ENCODE results near the gene COPS7A. TPM values are rescaled to one million over a fixed set of nuclear protein-coding genes. Genes with fewer than 3 reads are reported as not detected.
A peak's percentile ranks its signal among the peaks of the same experiment; 100 is the strongest.

Gene COPS7A
- total RNA-seq, 1 donor from 2014 or later, result 24.5 TPM

- peaks cover 56% of the 10 kb centered on the region for H3K4me1 Mint-ChIP-seq
Measured at GRCh38 chr12:6775185-6776174, 51.6 kb downstream of the COPS7A start.

DNA sequence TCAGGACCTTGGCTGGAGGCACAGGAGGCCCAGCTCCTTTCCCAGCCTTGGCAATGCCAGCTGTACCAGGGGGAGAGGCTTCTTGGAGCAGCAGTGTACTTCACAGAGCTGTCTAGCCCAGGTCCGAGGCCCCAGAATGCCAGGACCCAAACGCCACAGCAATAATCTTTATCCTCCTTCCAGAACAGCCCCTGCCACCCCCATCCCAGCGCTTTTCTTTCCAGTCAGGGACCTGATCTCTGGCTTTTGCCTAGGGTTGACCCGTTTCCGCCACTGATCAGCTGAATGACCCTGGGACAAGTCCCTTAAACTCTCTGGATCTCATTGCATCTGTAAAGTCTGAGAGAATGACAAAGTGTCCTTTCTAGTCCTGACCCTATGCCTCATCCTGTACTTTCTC is 53.5 kb downstream of the COPS7A start:
- Mint-ChIP-seq H3K27ac (no peak overlapping the region), H3K4me3 (no peak overlapping the region), H3K27me3 (ENCODE audit: insufficient read depth, low read depth) (peaks cover 29% of the 10 kb centered on the region), H3K4me1 (peaks cover 47% of the 10 kb centered on the region), H3K36me3 (peaks cover 25% of the 10 kb centered on the region), H3K9me3 (no peaks in the 10 kb centered on the region)
- Histone ChIP-seq H3K9me3 (ENCODE audit: low read depth) (no peaks in the 10 kb centered on the region), H3K9ac (no peak overlapping the region), H3K4me1 (peaks cover 48% of the 10 kb centered on the region), H3K36me3 (no peaks in the 10 kb centered on the region), H4K20me1 (ENCODE audit: low read depth) (peaks cover 13% of the 10 kb centered on the region), H3K4me2 (no peak overlapping the region), H3K27me3 (peaks cover 18% of the 10 kb centered on the region), H3K4me3 (no peak overlapping the region), H3F3A (ENCODE audit: low read depth) (peaks cover 43% of the 10 kb centered on the region), H2AFZ (replicated peaks) (no peak overlapping the region), H3K79me2 (ENCODE audit: low read depth) (no peaks in the 10 kb centered on the region), H3K27ac (no peak overlapping the region)
- no peak for DNase-seq (ENCODE audit: low spot score)
- TF ChIP-seq EZH2 (IDR thresholded peaks at IDR 0.05) (no peak), CTCF (IDR thresholded peaks at IDR 0.05) (no peak), EZH2phosphoT487 (IDR thresholded peaks at IDR 0.05) (no peak)

More at GRCh38 chr12:6775185-6776174, 51.6 kb downstream of the COPS7A start:
- Histone ChIP-seq H3K27ac (no peak overlapping the region), H3F3A (ENCODE audit: low read depth) (peaks cover 57% of the 10 kb centered on the region), H4K20me1 (ENCODE audit: low read depth) (peaks cover 32% of the 10 kb centered on the region), H3K79me2 (ENCODE audit: low read depth) (peaks cover 6% of the 10 kb centered on the region), H3K4me3 (no peak overlapping the region), H3K4me1 (peaks cover 62% of the 10 kb centered on the region), H3K4me2 (no peak overlapping the region), H3K9ac (no peak overlapping the region), H2AFZ (replicated peaks) (no peak overlapping the region), H3K36me3 (peaks cover 5% of the 10 kb centered on the region), H3K9me3 (ENCODE audit: low read depth) (no peaks in the 10 kb centered on the region), H3K27me3 (peaks cover 18% of the 10 kb centered on the region)
- Mint-ChIP-seq H3K9me3 (no peaks in the 10 kb centered on the region), H3K27ac (peak overlapping the region; percentile 33), H3K4me3 (peak overlapping the region; percentile 33), H3K36me3 (peaks cover 36% of the 10 kb centered on the region), H3K27me3 (ENCODE audit: insufficient read depth, low read depth) (peaks cover 32% of the 10 kb centered on the region)
- no peak for DNase-seq (ENCODE audit: low spot score)
- TF ChIP-seq EZH2phosphoT487 (IDR thresholded peaks at IDR 0.05), result no peak
- no peak for TF ChIP-seq CTCF (IDR thresholded peaks at IDR 0.05)
- no peak for TF ChIP-seq EZH2 (IDR thresholded peaks at IDR 0.05)

DNA sequence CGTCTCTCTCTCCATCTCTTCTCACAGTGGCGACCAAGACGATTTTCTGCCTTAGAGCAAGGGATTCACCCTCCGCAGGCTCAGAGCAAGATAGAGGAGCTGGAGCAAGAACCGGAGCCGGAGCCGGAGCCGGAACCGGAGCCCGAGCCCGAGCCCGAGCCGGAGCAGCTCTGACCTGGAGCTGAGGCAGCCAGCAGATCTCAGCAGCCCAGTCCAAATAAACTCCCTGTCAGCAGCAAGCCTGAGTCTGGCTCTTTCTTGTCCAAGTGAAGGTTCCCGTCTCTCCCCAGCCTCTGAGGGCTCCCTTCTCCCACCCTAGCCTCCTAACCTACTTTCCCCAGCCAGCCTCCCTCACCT is 54.3 kb downstream of the COPS7A start:
- Histone ChIP-seq H4K20me1 (ENCODE audit: low read depth) (peaks cover 5% of the 10 kb centered on the region), H3K4me3 (peak overlapping the region; percentile 37), H3K27me3 (peaks cover 10% of the 10 kb centered on the region), H3K27ac (peak overlapping the region; percentile 35), H3K36me3 (no peaks in the 10 kb centered on the region), H3K4me2 (peak overlapping the region; percentile 80), H3K9me3 (ENCODE audit: low read depth) (no peaks in the 10 kb centered on the region), H3F3A (ENCODE audit: low read depth) (peaks cover 35% of the 10 kb centered on the region), H3K4me1 (peaks cover 45% of the 10 kb centered on the region), H3K9ac (no peak overlapping the region), H3K79me2 (ENCODE audit: low read depth) (no peaks in the 10 kb centered on the region), H2AFZ (replicated peaks) (no peak overlapping the region)
- peak overlapping the region; percentile 84 for H3K4me3 Mint-ChIP-seq
- H3K27ac Mint-ChIP-seq, result peak overlapping the region; percentile 98
- peak; percentile 57 for DNase-seq (ENCODE audit: low spot score)
- peaks cover 42% of the 10 kb centered on the region for H3K4me1 Mint-ChIP-seq
- H3K27me3 Mint-ChIP-seq (ENCODE audit: insufficient read depth, low read depth), result peaks cover 27% of the 10 kb centered on the region
- TF ChIP-seq CTCF (IDR thresholded peaks at IDR 0.05) (no peak), EZH2 (IDR thresholded peaks at IDR 0.05) (no peak), EZH2phosphoT487 (IDR thresholded peaks at IDR 0.05) (no peak)
- H3K36me3 Mint-ChIP-seq, result peaks cover 23% of the 10 kb centered on the region
- H3K9me3 Mint-ChIP-seq, result no peaks in the 10 kb centered on the region

All from neural progenitor cell (in vitro differentiated cells).